HG03575 (cell line): ENCODE data around the gene DNAJC2.

Experiments
- ATAC-seq: cut with Tn5 transposase; IDR thresholded peaks from one replicate; pipeline ENCODE4 v1.9.1; 2021; ENCODE audit not compliant: unreplicated experiment, insufficient number of reproducible peaks, low FRiP score; ENCODE audit errors: extremely low read depth

The DNAJC2 gene

GRCh38 chr7:103344453-103345149 lies at the start of gene DNAJC2:
Gene DNAJC2, minus strand, starts transcription at chr7:103344767. Its CDS starts 145 bp downstream, at chr7:103344622.
- ATAC-seq = peak; percentile 33

- no peak for ATAC-seq
Observed at GRCh38 chr7:103391976-103392375, 47.4 kb upstream of the DNAJC2 start.

GRCh38 chr7:103391150-103391549 lies 46.6 kb upstream of the DNAJC2 start:
- ATAC-seq = no peak

GRCh38 chr7:103389263-103389662 lies 44.7 kb upstream of the DNAJC2 start:
- ATAC-seq = no peak

- ATAC-seq = no peak
Observed at GRCh38 chr7:103388469-103389140, 44.0 kb upstream of the DNAJC2 start.

GRCh38 chr7:103387242-103387641 lies 42.7 kb upstream of the DNAJC2 start:
- no peak for ATAC-seq

- ATAC-seq = no peak
Observed at GRCh38 chr7:103382032-103382402, 37.5 kb upstream of the DNAJC2 start.

GRCh38 chr7:103381280-103382031 lies 36.9 kb upstream of the DNAJC2 start:
- no peak for ATAC-seq

- ATAC-seq = no peak
Observed at GRCh38 chr7:103380395-103381191, 36.0 kb upstream of the DNAJC2 start.

- no peak for ATAC-seq
Observed at GRCh38 chr7:103379270-103379975, 34.9 kb upstream of the DNAJC2 start.

- ATAC-seq = no peak
Observed at GRCh38 chr7:103373866-103374643, 29.5 kb upstream of the DNAJC2 start.

- ATAC-seq = no peak
Observed at GRCh38 chr7:103369432-103369831, 24.9 kb upstream of the DNAJC2 start.

- ATAC-seq = no peak
Observed at GRCh38 chr7:103349805-103350204, 5.2 kb upstream of the DNAJC2 start.

GRCh38 chr7:103348959-103349358 lies 4.4 kb upstream of the DNAJC2 start:
- ATAC-seq = no peak

GRCh38 chr7:103348452-103348851 lies 3.9 kb upstream of the DNAJC2 start:
- no peak for ATAC-seq

- peak; percentile 53 for ATAC-seq
Observed at GRCh38 chr7:103347507-103348267, 3.1 kb upstream of the DNAJC2 start, which contains the start of gene PSMC2. Gene PSMC2, plus strand, starts transcription at chr7:103347643. Its CDS starts 69 bp downstream, at chr7:103347712.

- no peak for ATAC-seq
Observed at GRCh38 chr7:103346396-103346795, 1.8 kb upstream of the DNAJC2 start.
